PC-3 (cell line): ENCODE measurements around the gene P3H3. TPM values are rescaled to one million over a fixed set of nuclear protein-coding genes. Genes with fewer than 3 reads are reported as not detected.

ENCODE experiments used
- ATAC-seq: fragments of 200-7000 bp; cut with Tn5 transposase; 2 replicates; pipeline ENCODE4 v1.9.1; 2020; ENCODE audit warnings: mild to moderate bottlenecking, moderate library complexity
- BruUV-seq: library from RNA; stranded (reverse); fragments of 400-500 nt; replicated peaks from 2 replicates; lab custom pipeline; 2021; lab: Mats Ljungman, UMichigan
- CTCF ChIA-PET: fragments of 300-600 bp; sonication (Branson Sonifier 250); formaldehyde crosslinking; loops from one replicate; lab custom pipeline; 2022; ENCODE audit warnings: antibody characterized with exemption; lab: Charles Lee
- POLR2A ChIA-PET: fragments of 300-600 bp; sonication (Branson Sonifier 250); formaldehyde crosslinking; loops from one replicate; lab custom pipeline; 2022; ENCODE audit warnings: antibody characterized with exemption; ENCODE audit not compliant: unreplicated experiment; lab: Charles Lee
- DNase-seq: peaks from one replicate; pipeline ENCODE4 v3.0.0-alpha.2; 2015
- H2AFZ ChIP-seq: fragments of 300-600 bp; sonication (generic); 2 replicates; pipeline ENCODE4 v1.6.0; 2016; ENCODE audit warnings: antibody characterized with exemption, low read length
- H3F3A ChIP-seq: fragments of 300-600 bp; sonication (generic); one replicate; pipeline ENCODE4 v1.6.0; 2017; ENCODE audit warnings: antibody characterized with exemption, low read length, control low read depth, mild to moderate bottlenecking; ENCODE audit not compliant: unreplicated experiment
- H3K27ac ChIP-seq: fragments of 300-600 bp; sonication (generic); 2 replicates; pipeline ENCODE4 v1.5.1; 2016; ENCODE audit warnings: mild to moderate bottlenecking, low read length
- H3K27me3 ChIP-seq: fragments of 300-600 bp; sonication (generic); 2 replicates; pipeline ENCODE4 v1.6.1; 2016; ENCODE audit warnings: low read length, mixed read lengths
- H3K36me3 ChIP-seq: fragments of 300-600 bp; sonication (generic); 2 replicates; pipeline ENCODE4 v1.6.1; 2016; ENCODE audit warnings: low read depth, mixed run types, low read length, mixed read lengths
- H3K4me1 ChIP-seq: fragments of 300-600 bp; sonication (generic); 2 replicates; pipeline ENCODE4 v1.5.1; 2016; ENCODE audit warnings: low read length; ENCODE audit not compliant: insufficient read depth
- H3K4me2 ChIP-seq: fragments of 300-600 bp; sonication (generic); 2 replicates; pipeline ENCODE4 v1.6.0; 2016; ENCODE audit warnings: low read length
- H3K4me3 ChIP-seq: fragments of 300-600 bp; sonication (generic); 2 replicates; pipeline ENCODE4 v1.5.1; 2016; ENCODE audit warnings: mild to moderate bottlenecking, low read length, mixed read lengths
- H3K79me2 ChIP-seq: fragments of 300-600 bp; sonication (generic); 2 replicates; pipeline ENCODE4 v1.6.1; 2017; ENCODE audit warnings: low read length, mixed read lengths
- H3K9ac ChIP-seq: fragments of 300-600 bp; sonication (generic); 2 replicates; pipeline ENCODE4 v1.6.0; 2016; ENCODE audit warnings: mild to moderate bottlenecking, low read length
- H3K9me2 ChIP-seq: fragments of 300-600 bp; sonication (generic); replicated peaks from 2 replicates; pipeline ENCODE4 v1.6.1; 2016; ENCODE audit warnings: mixed run types, low read length, mixed read lengths
- H3K9me3 ChIP-seq: fragments of 300-600 bp; sonication (generic); 2 replicates; pipeline ENCODE4 v1.6.1; 2016; ENCODE audit warnings: low read length, mixed read lengths
- H4K20me1 ChIP-seq: fragments of 300-600 bp; sonication (generic); 2 replicates; pipeline ENCODE4 v1.6.1; 2016; ENCODE audit warnings: low read length, mixed read lengths
- CTCF ChIP-seq: fragments of 300-600 bp; sonication (generic); conservative IDR thresholded peaks from 2 replicates; pipeline ENCODE4 v1.5.1; 2017; ENCODE audit warnings: antibody characterized with exemption, low read depth, mild to moderate bottlenecking, low read length
- EZH2 ChIP-seq: fragments of 300-600 bp; sonication (generic); IDR thresholded peaks from one replicate; pipeline ENCODE4 v1.6.1; 2017; ENCODE audit warnings: antibody characterized with exemption, mild to moderate bottlenecking, low read length; ENCODE audit not compliant: unreplicated experiment
- EZH2phosphoT487 ChIP-seq: fragments of 300-600 bp; sonication (generic); IDR thresholded peaks from 2 replicates; pipeline ENCODE4 v1.6.1; 2018; ENCODE audit warnings: mild to moderate bottlenecking, antibody characterized with exemption, low read length, borderline replicate concordance
- intact Hi-C: fragments of 100-400 bp; cut with micrococcal nuclease; formaldehyde crosslinking; loops from 2 replicates; pipeline ENCODE4 v1.9.0; 2023
- total RNA-seq: library from RNA; depleted of rRNA; stranded (reverse); fragments of >200 nt; gene quantifications from 2 replicates; pipeline ENCODE4 v1.2.3, GENCODE V29; 2014

P3H3 gene
- total RNA-seq, 1 experiment from 2014 or later: 9.3 TPM

- Histone ChIP-seq H3K4me2 (peak overlapping the region; percentile 86), H3F3A (no peaks in the 10 kb centered on the region), H3K36me3 (no peaks in the 10 kb centered on the region), H4K20me1 (no peaks in the 10 kb centered on the region), H3K79me2 (no peaks in the 10 kb centered on the region), H3K27ac (no peak overlapping the region), H3K4me1 (peaks cover 5% of the 10 kb centered on the region; the same call in 1 of the 2 replicates), H3K4me3 (peak overlapping the region; percentile 67; the same call in 1 of the 2 replicates), H3K27me3 (no peaks in the 10 kb centered on the region), H3K9ac (no peak overlapping the region), H3K9me2 (no peaks in the 10 kb centered on the region), H2AFZ (no peak overlapping the region), H3K9me3 (no peaks in the 10 kb centered on the region)
- no TSS peak for BruUV-seq
- ChIA-PET POLR2A (no interaction called here), CTCF (no interaction called here)
- no peak for TF ChIP-seq CTCF
- no peak for TF ChIP-seq EZH2
- no peak for TF ChIP-seq EZH2phosphoT487
- ATAC-seq (no peak), DNase-seq (no peak)
- intact Hi-C loops: no loop called here
These were observed 1.5 kb downstream of the P3H3 start for GRCh38 chr12:6829536-6830220.

- intact Hi-C loops: no loop called here
- no peak overlapping the region for H3K27ac ChIP-seq
- no peaks in the 10 kb centered on the region for H3K36me3 ChIP-seq
- H3K4me1 ChIP-seq: peaks cover 5% of the 10 kb centered on the region; the same call in 1 of the 2 replicates
- ChIA-PET POLR2A (no interaction called here), CTCF (no interaction called here)
- no peaks in the 10 kb centered on the region for H3K9me2 ChIP-seq
- no peaks in the 10 kb centered on the region for H3K27me3 ChIP-seq
- no peaks in the 10 kb centered on the region for H3K9me3 ChIP-seq
- H4K20me1 ChIP-seq: no peaks in the 10 kb centered on the region
- no peak overlapping the region for H3K9ac ChIP-seq
- H2AFZ ChIP-seq: no peak overlapping the region
- no peaks in the 10 kb centered on the region for H3F3A ChIP-seq
- ATAC-seq (no peak), DNase-seq (no peak)
- no peaks in the 10 kb centered on the region for H3K79me2 ChIP-seq
- BruUV-seq: no TSS peak
- TF ChIP-seq EZH2phosphoT487: no peak
- no peak for TF ChIP-seq EZH2
- TF ChIP-seq CTCF: no peak
- H3K4me2 ChIP-seq: no peak overlapping the region
- no peak overlapping the region for H3K4me3 ChIP-seq
These were observed 2.2 kb downstream of the P3H3 start for GRCh38 chr12:6830286-6830890.

DNA sequence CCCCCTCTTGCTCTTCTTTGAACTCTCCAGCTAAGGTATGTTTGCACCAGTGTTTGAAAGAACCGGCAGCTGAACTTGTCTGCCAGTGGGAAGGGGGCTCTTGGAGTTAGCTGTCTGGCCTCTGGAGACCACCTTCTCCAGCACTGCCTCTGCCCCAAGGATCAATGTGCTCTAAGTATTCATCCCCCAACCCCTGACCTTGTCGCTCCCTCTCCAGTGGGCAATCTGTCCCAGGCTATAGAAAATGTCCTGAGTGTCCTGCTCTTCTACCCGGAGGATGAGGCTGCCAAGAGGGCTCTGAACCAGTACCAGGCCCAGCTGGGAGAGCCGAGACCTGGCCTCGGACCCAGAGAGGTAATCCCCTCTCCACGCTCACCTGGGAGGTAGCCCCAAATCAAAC, 2.8 kb downstream of the P3H3 start:
- H3K9me2 ChIP-seq: no peaks in the 10 kb centered on the region
- ATAC-seq (no peak), DNase-seq (no peak)
- H3K27ac ChIP-seq: no peak overlapping the region
- H4K20me1 ChIP-seq: no peaks in the 10 kb centered on the region
- CTCF ChIA-PET: no interaction called here
- no TSS peak for BruUV-seq
- no peak overlapping the region for H3K9ac ChIP-seq
- no peak overlapping the region for H2AFZ ChIP-seq
- no peaks in the 10 kb centered on the region for H3F3A ChIP-seq
- H3K4me1 ChIP-seq: peaks cover 5% of the 10 kb centered on the region; the same call in 1 of the 2 replicates
- H3K79me2 ChIP-seq: no peaks in the 10 kb centered on the region
- TF ChIP-seq EZH2 (no peak), CTCF (no peak), EZH2phosphoT487 (no peak)
- POLR2A ChIA-PET: no interaction called here
- no peak overlapping the region for H3K4me2 ChIP-seq
- no peaks in the 10 kb centered on the region for H3K27me3 ChIP-seq
- no peaks in the 10 kb centered on the region for H3K9me3 ChIP-seq
- no peaks in the 10 kb centered on the region for H3K36me3 ChIP-seq
- intact Hi-C loops: no loop called here
- H3K4me3 ChIP-seq: no peak overlapping the region
